Left lobe of liver (tissue), 2 donors: Measurements from ENCODE around the gene SIGLEC1. TPM values are rescaled to one million over a fixed set of nuclear protein-coding genes. Genes with fewer than 3 reads are reported as not detected.

ENCODE experiments used
- ATAC-seq: fragments of 200-7000 bp; cut with Tn5 transposase; one replicate; pipeline ENCODE4 v1.9.1; 2020; ENCODE audit warnings: mild to moderate bottlenecking, moderate library complexity
- DNase-seq: peaks from one replicate; pipeline ENCODE4 v3.0.0-alpha.2; 2020; ENCODE audit warnings: low spot score
- total RNA-seq: library from RNA; stranded (reverse); gene quantifications from one replicate; pipeline ENCODE4 v1.2.1, GENCODE V29; 2021
- donor health status: DM: no; HTN: no; CAD: no; lungs with moderate emphysema.
- donor health status: DM: no; HTN: yes; CAD: no.

Gene SIGLEC1
- total RNA-seq, 1 donor from 2014 or later, result 5.9 TPM

GRCh38 chr20:3729378-3729777 lies 17.0 kb upstream of the SIGLEC1 start:
- ATAC-seq, result no peak
- DNase-seq, result no peak

GRCh38 chr20:3728876-3729275 lies 16.5 kb upstream of the SIGLEC1 start:
- ATAC-seq, result no peak
- DNase-seq, result no peak

- no peak for DNase-seq
Observed at GRCh38 chr20:3728354-3728753, 16.0 kb upstream of the SIGLEC1 start.

GRCh38 chr20:3727401-3728021 lies 15.1 kb upstream of the SIGLEC1 start:
- DNase-seq (no peak), ATAC-seq (no peak)

More at GRCh38 chr20:3728354-3728753, 16.0 kb upstream of the SIGLEC1 start:
- no peak for ATAC-seq

GRCh38 chr20:3724356-3724755 lies 12.0 kb upstream of the SIGLEC1 start:
- ATAC-seq, result no peak

GRCh38 chr20:3723284-3723683 lies 10.9 kb upstream of the SIGLEC1 start:
- DNase-seq, result no peak
- no peak for ATAC-seq

More at GRCh38 chr20:3724356-3724755, 12.0 kb upstream of the SIGLEC1 start:
- DNase-seq, result no peak

GRCh38 chr20:3721912-3722311 lies 9.5 kb upstream of the SIGLEC1 start:
- DNase-seq (no peak), ATAC-seq (no peak)

GRCh38 chr20:3720626-3721025 lies 8.2 kb upstream of the SIGLEC1 start:
- ATAC-seq (no peak), DNase-seq (no peak)

- ATAC-seq (no peak), DNase-seq (no peak)
Observed at GRCh38 chr20:3720068-3720467, 7.7 kb upstream of the SIGLEC1 start.

- DNase-seq, result no peak
- no peak for ATAC-seq
Observed at GRCh38 chr20:3719046-3719445, 6.6 kb upstream of the SIGLEC1 start.

GRCh38 chr20:3716195-3716834 lies 3.9 kb upstream of the SIGLEC1 start:
- ATAC-seq, result peak; percentile 84
- no peak for DNase-seq

GRCh38 chr20:3714092-3714491 lies 1.7 kb upstream of the SIGLEC1 start:
- no peak for DNase-seq
- peak; percentile 19 for ATAC-seq

GRCh38 chr20:3711484-3711941 lies 887 bp downstream of the SIGLEC1 start:
- peak; percentile 4 for ATAC-seq
- DNase-seq, result no peak

- peak; percentile 84 for ATAC-seq
- DNase-seq, result peak; percentile 73
Observed at GRCh38 chr20:3710703-3711483, 1.5 kb downstream of the SIGLEC1 start.

- DNase-seq, result no peak
- ATAC-seq, result peak; percentile 24
Observed at GRCh38 chr20:3710011-3710466, 2.4 kb downstream of the SIGLEC1 start.

GRCh38 chr20:3707508-3707899 lies 4.9 kb downstream of the SIGLEC1 start:
- ATAC-seq (no peak), DNase-seq (no peak)

- ATAC-seq (peak; percentile 12), DNase-seq (no peak)
Observed at GRCh38 chr20:3706774-3707507, 5.5 kb downstream of the SIGLEC1 start.

- ATAC-seq, result no peak
- DNase-seq, result no peak
Observed at GRCh38 chr20:3705970-3706739, 6.2 kb downstream of the SIGLEC1 start.

GRCh38 chr20:3705491-3705969 lies 6.9 kb downstream of the SIGLEC1 start:
- ATAC-seq (no peak), DNase-seq (no peak)

- no peak for ATAC-seq
- no peak for DNase-seq
Observed at GRCh38 chr20:3704087-3704486, 8.3 kb downstream of the SIGLEC1 start.
